ENCODE results near the gene MKI67. TPM values are rescaled to one million over a fixed set of nuclear protein-coding genes. Genes with fewer than 3 reads are reported as not detected.

MKI67 gene
- total and polyA plus RNA-seq, 2 of the 13 experiments (the other 11 are each of a cell fraction or from before 2014, with no cell fraction given), result 6.7 to 22.9 TPM

DNA sequence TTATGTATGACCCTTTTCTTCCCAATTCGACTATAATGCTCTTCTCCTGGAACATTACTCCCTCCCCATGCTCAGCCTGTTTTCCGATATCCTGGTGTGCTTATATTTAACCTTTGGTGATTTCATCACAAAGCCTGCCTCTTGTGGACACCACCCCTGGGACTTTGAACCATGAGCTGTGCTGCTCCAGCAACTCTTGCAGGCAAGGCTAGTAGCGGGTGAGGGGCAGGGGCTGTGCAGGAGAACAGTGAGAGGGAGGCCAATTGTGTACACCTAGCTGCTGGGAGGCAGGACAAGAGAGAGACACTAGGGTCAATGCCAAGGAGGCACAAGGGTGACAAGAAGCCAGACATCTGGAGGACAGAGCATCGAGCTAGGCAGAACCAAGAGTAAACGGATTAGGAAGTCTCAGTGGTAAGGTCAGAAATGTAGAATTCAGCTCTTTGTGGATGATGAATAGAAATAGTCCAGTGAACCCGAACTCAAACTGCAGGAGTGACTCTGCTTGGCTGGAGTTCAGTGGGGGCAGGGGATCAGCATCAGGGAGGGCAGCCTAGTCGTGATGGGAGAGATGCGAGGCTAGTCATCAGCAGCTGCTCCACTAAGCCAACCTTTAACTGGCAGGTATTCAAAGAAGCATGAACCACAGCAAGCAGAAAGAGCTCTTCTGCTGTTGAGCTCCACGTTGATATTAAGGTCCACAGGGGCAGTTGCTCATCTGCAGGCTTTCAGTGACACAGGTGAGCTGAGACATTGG is 31.0 kb upstream of the MKI67 start (continued):
- TF ChIP-seq, protein P1, sequence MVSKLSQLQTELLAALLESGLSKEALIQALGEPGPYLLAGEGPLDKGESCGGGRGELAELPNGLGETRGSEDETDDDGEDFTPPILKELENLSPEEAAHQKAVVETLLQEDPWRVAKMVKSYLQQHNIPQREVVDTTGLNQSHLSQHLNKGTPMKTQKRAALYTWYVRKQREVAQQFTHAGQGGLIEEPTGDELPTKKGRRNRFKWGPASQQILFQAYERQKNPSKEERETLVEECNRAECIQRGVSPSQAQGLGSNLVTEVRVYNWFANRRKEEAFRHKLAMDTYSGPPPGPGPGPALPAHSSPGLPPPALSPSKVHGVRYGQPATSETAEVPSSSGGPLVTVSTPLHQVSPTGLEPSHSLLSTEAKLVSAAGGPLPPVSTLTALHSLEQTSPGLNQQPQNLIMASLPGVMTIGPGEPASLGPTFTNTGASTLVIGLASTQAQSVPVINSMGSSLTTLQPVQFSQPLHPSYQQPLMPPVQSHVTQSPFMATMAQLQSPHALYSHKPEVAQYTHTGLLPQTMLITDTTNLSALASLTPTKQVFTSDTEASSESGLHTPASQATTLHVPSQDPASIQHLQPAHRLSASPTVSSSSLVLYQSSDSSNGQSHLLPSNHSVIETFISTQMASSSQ (IDR thresholded peaks at IDR 0.05; ENCODE audit: low read depth), result no peak
- TF ChIP-seq, protein P1 (CRISPR knock-in tag; IDR thresholded peaks at IDR 0.05; ENCODE audit: borderline replicate concordance), result peak; percentile 54; the same call in 1 of the 2 replicates
- 0 out of 2 replicates have a peak, but pooled peaks have one; percentile 61 for TF ChIP-seq ZSCAN29 (CRISPR knock-in tag; conservative IDR thresholded peaks at IDR 0.05)
- peak; percentile 79; the same call in 1 of the 2 replicates for TF ChIP-seq KDM1A (CRISPR knock-in tag; IDR thresholded peaks at IDR 0.05)
- TF ChIP-seq, protein P2, sequence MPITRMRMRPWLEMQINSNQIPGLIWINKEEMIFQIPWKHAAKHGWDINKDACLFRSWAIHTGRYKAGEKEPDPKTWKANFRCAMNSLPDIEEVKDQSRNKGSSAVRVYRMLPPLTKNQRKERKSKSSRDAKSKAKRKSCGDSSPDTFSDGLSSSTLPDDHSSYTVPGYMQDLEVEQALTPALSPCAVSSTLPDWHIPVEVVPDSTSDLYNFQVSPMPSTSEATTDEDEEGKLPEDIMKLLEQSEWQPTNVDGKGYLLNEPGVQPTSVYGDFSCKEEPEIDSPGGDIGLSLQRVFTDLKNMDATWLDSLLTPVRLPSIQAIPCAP (CRISPR knock-in tag; IDR thresholded peaks at IDR 0.05; ENCODE audit: low read depth), result no peak
- no peak for TF ChIP-seq PLRG1 (conservative IDR thresholded peaks at IDR 0.05)
- TF ChIP-seq SALL1 (CRISPR knock-in tag; IDR thresholded peaks at IDR 0.05), result peak; percentile 91
- TF ChIP-seq ZNF768 (CRISPR knock-in tag; IDR thresholded peaks at IDR 0.05), result no peak
- TF ChIP-seq, protein P3, sequence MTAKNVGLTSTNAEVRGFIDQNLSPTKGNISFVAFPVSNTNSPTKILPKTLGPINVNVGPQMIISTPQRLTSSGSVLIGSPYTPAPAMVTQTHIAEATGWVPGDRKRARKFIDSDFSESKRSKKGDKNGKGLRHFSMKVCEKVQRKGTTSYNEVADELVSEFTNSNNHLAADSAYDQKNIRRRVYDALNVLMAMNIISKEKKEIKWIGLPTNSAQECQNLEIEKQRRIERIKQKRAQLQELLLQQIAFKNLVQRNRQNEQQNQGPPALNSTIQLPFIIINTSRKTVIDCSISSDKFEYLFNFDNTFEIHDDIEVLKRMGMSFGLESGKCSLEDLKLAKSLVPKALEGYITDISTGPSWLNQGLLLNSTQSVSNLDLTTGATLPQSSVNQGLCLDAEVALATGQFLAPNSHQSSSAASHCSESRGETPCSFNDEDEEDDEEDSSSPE (CRISPR knock-in tag; IDR thresholded peaks at IDR 0.05), result peak; percentile 9; the same call in 1 of the 2 replicates
- no peak for TF ChIP-seq KLF12 (CRISPR knock-in tag; IDR thresholded peaks at IDR 0.05; ENCODE audit: borderline replicate concordance)
- TF ChIP-seq ISL2 (CRISPR knock-in tag; IDR thresholded peaks at IDR 0.05), result no peak
- TF ChIP-seq ONECUT2 (CRISPR knock-in tag; IDR thresholded peaks at IDR 0.05), result peak; percentile 59; the same call in 1 of the 2 replicates
- TF ChIP-seq ZNF713 (CRISPR knock-in tag; IDR thresholded peaks at IDR 0.05), result no peak
- TF ChIP-seq PITX1 (CRISPR knock-in tag; IDR thresholded peaks at IDR 0.05), result peak; percentile 65
- TF ChIP-seq ZNF382 (CRISPR knock-in tag; IDR thresholded peaks at IDR 0.05; ENCODE audit: borderline replicate concordance), result no peak
- peak; percentile 64 for TF ChIP-seq PHF21A (CRISPR knock-in tag; IDR thresholded peaks at IDR 0.05)
- TF ChIP-seq ZBTB7B (CRISPR knock-in tag; IDR thresholded peaks at IDR 0.05), result 0 out of 2 replicates have a peak, but pooled peaks have one; percentile 33
- TF ChIP-seq, protein P4, sequence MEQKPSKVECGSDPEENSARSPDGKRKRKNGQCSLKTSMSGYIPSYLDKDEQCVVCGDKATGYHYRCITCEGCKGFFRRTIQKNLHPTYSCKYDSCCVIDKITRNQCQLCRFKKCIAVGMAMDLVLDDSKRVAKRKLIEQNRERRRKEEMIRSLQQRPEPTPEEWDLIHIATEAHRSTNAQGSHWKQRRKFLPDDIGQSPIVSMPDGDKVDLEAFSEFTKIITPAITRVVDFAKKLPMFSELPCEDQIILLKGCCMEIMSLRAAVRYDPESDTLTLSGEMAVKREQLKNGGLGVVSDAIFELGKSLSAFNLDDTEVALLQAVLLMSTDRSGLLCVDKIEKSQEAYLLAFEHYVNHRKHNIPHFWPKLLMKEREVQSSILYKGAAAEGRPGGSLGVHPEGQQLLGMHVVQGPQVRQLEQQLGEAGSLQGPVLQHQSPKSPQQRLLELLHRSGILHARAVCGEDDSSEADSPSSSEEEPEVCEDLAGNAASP (CRISPR knock-in tag; IDR thresholded peaks at IDR 0.05; ENCODE audit: borderline replicate concordance), result peak; percentile 50; the same call in 1 of the 2 replicates
- TF ChIP-seq, protein P5, sequence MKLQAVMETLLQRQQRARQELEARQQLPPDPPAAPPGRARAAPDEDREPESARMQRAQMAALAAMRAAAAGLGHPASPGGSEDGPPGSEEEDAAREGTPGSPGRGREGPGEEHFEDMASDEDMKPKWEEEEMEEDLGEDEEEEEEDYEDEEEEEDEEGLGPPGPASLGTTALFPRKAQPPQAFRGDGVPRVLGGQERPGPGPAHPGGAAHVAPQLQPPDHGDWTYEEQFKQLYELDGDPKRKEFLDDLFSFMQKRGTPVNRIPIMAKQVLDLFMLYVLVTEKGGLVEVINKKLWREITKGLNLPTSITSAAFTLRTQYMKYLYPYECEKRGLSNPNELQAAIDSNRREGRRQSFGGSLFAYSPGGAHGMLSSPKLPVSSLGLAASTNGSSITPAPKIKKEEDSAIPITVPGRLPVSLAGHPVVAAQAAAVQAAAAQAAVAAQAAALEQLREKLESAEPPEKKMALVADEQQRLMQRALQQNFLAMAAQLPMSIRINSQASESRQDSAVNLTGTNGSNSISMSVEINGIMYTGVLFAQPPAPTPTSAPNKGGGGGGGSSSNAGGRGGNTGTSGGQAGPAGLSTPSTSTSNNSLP (IDR thresholded peaks at IDR 0.05; ENCODE audit: low read depth, low read length), result 0 out of 2 replicates have a peak, but pooled peaks have one; percentile 62
- peak; percentile 73 for TF ChIP-seq TEAD3 (CRISPR knock-in tag; optimal IDR thresholded peaks at IDR 0.05; ENCODE audit: borderline replicate concordance)
- TF ChIP-seq MIER3 (CRISPR knock-in tag; IDR thresholded peaks at IDR 0.05; ENCODE audit: borderline replicate concordance), result 0 out of 2 replicates have a peak, but pooled peaks have one; percentile 24
